Measurements from ENCODE around the gene SHFL. TPM values are rescaled to one million over a fixed set of nuclear protein-coding genes. Genes with fewer than 3 reads are reported as not detected.

Gene SHFL
- total RNA-seq, 6 donors from 2014 or later = 28.9 to 95.3 (median 39.0) TPM

DNA sequence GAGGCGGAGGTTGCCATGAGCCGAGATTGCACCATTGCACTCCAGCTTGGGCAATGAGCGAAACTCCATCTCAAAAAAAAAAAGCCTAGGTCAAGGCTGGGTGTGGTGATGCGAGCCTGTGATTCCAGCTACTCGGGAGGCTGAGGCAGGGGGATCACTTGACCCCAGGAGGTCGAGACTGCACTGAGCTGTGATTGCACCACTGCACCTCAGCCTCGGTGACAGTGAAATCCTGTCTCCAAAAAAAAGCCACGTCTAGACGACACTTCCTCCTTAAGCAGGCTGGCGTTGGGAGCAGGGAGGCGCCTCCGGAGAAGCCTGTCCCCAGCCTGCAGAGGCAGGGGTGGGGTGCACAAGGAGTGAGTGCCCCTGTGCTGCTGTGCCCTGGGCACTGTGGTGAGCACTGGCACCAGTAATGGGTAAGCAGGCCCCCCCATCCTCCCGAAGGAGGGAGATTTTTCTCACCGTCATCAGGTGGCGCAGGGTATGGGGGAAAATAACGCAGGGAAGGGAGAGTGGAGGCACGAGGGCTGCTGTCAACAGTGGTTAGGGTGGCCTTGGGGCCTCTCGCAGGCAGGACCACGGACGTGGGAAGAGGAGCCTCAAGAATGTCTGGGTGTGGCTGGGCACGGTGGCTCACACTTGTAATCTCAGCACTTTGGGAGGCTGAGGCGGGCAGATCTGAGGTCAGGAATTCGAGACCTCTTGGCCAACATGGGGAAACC lies 26.1 kb downstream of the SHFL start:
- Histone ChIP-seq H3K4me3 (peak overlapping the region in 2 of 4 donors; percentile 14 to 23), H3K27me3 (no peaks in the 10 kb centered on the region), H3K4me1 (peaks cover 5 to 47% (median 12%) of the 10 kb centered on the region in 4 donors), H3K27ac (peak overlapping the region in 3 of 4 donors; percentile 32 to 69 (median 46)), H3K9me3 (no peaks in the 10 kb centered on the region), H3K36me3 (peaks cover 36 to 82% (median 78%) of the 10 kb centered on the region in 4 donors)
- ATAC-seq (ENCODE audit: low FRiP score in 2 of 2) = peak in 1 of 2 donors; percentile 38
- DNase-seq = peak in 1 of 2 donors; percentile 44
- TF ChIP-seq, protein P1, sequence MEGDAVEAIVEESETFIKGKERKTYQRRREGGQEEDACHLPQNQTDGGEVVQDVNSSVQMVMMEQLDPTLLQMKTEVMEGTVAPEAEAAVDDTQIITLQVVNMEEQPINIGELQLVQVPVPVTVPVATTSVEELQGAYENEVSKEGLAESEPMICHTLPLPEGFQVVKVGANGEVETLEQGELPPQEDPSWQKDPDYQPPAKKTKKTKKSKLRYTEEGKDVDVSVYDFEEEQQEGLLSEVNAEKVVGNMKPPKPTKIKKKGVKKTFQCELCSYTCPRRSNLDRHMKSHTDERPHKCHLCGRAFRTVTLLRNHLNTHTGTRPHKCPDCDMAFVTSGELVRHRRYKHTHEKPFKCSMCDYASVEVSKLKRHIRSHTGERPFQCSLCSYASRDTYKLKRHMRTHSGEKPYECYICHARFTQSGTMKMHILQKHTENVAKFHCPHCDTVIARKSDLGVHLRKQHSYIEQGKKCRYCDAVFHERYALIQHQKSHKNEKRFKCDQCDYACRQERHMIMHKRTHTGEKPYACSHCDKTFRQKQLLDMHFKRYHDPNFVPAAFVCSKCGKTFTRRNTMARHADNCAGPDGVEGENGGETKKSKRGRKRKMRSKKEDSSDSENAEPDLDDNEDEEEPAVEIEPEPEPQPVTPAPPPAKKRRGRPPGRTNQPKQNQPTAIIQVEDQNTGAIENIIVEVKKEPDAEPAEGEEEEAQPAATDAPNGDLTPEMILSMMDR (IDR thresholded peaks at IDR 0.05) = no peak
- TF ChIP-seq POLR2A (IDR thresholded peaks at IDR 0.05) = peak in 1 of 4 donors; percentile 32
- WGBS, 2 donors = 47 to 50% methylated on average over 22 to 23 of the region's 23 CpGs

DNA sequence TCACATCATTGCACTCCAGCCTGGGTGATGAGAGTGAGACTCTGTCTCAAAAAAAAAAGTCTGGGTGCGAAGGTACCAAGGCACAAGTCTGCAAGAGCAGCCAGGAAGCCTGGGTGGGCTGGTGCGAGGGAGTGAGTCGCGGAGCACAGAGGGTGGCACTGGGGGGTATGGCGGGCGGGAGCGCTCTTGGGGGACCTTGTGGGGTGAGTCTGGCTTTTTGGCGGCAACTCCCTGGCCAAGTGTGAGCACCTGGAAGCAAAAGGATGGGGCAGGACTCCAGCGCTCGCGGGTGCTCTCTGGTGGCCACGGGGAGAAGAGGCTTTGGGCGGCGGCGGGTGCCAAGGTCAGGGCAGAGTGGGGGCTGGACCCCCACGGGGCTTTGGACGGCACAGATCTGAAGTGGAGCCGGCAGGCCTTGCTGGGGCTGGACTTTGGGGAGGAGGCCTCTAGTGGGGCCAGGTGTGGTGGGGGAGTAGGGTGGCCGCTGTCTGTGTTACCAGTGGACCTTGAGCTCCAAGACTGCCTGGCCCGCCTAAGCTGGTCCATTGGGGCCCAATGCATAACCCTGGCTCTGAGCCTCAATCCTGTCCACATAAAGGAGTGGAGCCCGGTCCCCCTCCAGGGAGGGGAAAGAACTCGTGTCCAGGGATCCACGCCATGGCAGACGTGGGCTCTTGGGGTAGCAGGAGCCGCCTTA lies 26.9 kb downstream of the SHFL start:
- ATAC-seq (ENCODE audit: low FRiP score in 2 of 2) (peak; percentile 36 to 64), DNase-seq (peak; percentile 50 to 89)
- H3K4me1 ChIP-seq = peaks cover 4 to 44% (median 10%) of the 10 kb centered on the region in 4 donors
- TF ChIP-seq POLR2A (IDR thresholded peaks at IDR 0.05) (no peak), EP300 (IDR thresholded peaks at IDR 0.05) (no peak), POLR2AphosphoS5 (IDR thresholded peaks at IDR 0.05) (no peak)
- TF ChIP-seq, protein P1 (IDR thresholded peaks at IDR 0.05) = peak in 5 of 6 experiments; percentile 37 to 67 (median 59)
- no peaks in the 10 kb centered on the region for H3K27me3 ChIP-seq
- no peaks in the 10 kb centered on the region for H3K9me3 ChIP-seq
- H3K27ac ChIP-seq = peak overlapping the region in 2 of 4 donors; percentile 32 to 55
- peak overlapping the region in 1 of 4 donors; percentile 23 for H3K4me3 ChIP-seq
- WGBS, 2 donors = 23 to 27% methylated on average over 18 to 24 of the region's 25 CpGs
- H3K36me3 ChIP-seq = peaks cover 40 to 82% (median 76%) of the 10 kb centered on the region in 4 donors

DNA sequence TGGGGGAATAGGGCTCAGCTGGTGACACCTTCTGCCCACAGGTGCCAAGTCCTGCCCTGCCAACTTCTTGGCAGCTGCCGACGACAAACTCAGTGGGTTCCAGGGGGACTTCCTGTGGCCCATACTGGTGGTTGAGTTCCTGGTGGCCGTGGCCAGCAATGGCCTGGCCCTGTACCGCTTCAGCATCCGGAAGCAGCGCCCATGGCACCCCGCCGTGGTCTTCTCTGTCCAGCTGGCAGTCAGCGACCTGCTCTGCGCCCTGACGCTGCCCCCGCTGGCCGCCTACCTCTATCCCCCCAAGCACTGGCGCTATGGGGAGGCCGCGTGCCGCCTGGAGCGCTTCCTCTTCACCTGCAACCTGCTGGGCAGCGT lies 27.5 kb downstream of the SHFL start:
- no peaks in the 10 kb centered on the region for H3K27me3 ChIP-seq
- H3K4me3 ChIP-seq = no peak overlapping the region
- no peak for TF ChIP-seq POLR2AphosphoS5 (IDR thresholded peaks at IDR 0.05)
- TF ChIP-seq, protein P1 (IDR thresholded peaks at IDR 0.05) = no peak
- TF ChIP-seq EP300 (IDR thresholded peaks at IDR 0.05) = no peak
- no peak for TF ChIP-seq POLR2A (IDR thresholded peaks at IDR 0.05)
- H3K4me1 ChIP-seq = peaks cover 8 to 48% (median 13%) of the 10 kb centered on the region in 4 donors
- ATAC-seq (ENCODE audit: low FRiP score in 2 of 2) (peak in 1 of 2 donors; percentile 1), DNase-seq (no peak)
- H3K9me3 ChIP-seq = no peaks in the 10 kb centered on the region
- 73 to 90% methylated on average over 13 to 18 of the region's 19 CpGs for WGBS, 2 donors
- H3K36me3 ChIP-seq = peaks cover 40 to 82% (median 72%) of the 10 kb centered on the region in 4 donors
- peak overlapping the region in 2 of 4 donors; percentile 32 to 55 for H3K27ac ChIP-seq

DNA sequence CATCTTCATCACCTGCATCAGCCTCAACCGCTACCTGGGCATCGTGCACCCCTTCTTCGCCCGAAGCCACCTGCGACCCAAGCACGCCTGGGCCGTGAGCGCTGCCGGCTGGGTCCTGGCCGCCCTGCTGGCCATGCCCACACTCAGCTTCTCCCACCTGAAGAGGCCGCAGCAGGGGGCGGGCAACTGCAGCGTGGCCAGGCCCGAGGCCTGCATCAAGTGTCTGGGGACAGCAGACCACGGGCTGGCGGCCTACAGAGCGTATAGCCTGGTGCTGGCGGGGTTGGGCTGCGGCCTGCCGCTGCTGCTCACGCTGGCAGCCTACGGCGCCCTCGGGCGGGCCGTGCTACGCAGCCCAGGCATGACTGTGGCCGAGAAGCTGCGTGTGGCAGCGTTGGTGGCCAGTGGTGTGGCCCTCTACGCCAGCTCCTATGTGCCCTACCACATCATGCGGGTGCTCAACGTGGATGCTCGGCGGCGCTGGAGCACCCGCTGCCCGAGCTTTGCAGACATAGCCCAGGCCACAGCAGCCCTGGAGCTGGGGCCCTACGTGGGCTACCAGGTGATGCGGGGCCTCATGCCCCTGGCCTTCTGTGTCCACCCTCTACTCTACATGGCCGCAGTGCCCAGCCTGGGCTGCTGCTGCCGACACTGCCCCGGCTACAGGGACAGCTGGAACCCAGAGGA lies 28.0 kb downstream of the SHFL start:
- Histone ChIP-seq H3K4me1 (peaks cover 13 to 54% (median 19%) of the 10 kb centered on the region in 4 donors), H3K27ac (no peak overlapping the region), H3K9me3 (no peaks in the 10 kb centered on the region), H3K4me3 (no peak overlapping the region), H3K27me3 (no peaks in the 10 kb centered on the region), H3K36me3 (peaks cover 40 to 77% (median 68%) of the 10 kb centered on the region in 4 donors)
- ATAC-seq (ENCODE audit: low FRiP score in 2 of 2) (peak in 1 of 2 donors; percentile 1), DNase-seq (peak in 1 of 2 donors; percentile 86)
- WGBS, 2 donors = 93% methylated on average over 7 to 43 of the region's 43 CpGs
- TF ChIP-seq EP300 (IDR thresholded peaks at IDR 0.05) (no peak), POLR2A (IDR thresholded peaks at IDR 0.05) (peak in 1 of 4 donors; percentile 25)
